ENCODE results near the gene C1QA. TPM values are rescaled to one million over a fixed set of nuclear protein-coding genes. Genes with fewer than 3 reads are reported as not detected.

Gene C1QA
- total RNA-seq, 2 donors from 2014 or later = 95.9 to 254 TPM

GRCh38 chr1:22609291-22609690 lies 27.1 kb upstream of the C1QA start:
- no peak for ATAC-seq
- no peak for DNase-seq
- intact Hi-C loops (cut with DNase I) = no loop called here

GRCh38 chr1:22611530-22611947 lies 24.9 kb upstream of the C1QA start:
- ATAC-seq = peak in 1 of 2 donors; percentile 59
- intact Hi-C loops (cut with DNase I) = no loop called here
- peak; percentile 47 for DNase-seq

GRCh38 chr1:22612671-22613571 lies 23.5 kb upstream of the C1QA start:
- no peak for ATAC-seq
- intact Hi-C loops (cut with DNase I) = no loop called here

GRCh38 chr1:22613572-22613918 lies 22.9 kb upstream of the C1QA start:
- DNase-seq (no peak), ATAC-seq (no peak)
- intact Hi-C loops (cut with DNase I) = no loop called here

More at GRCh38 chr1:22612671-22613571, 23.5 kb upstream of the C1QA start:
- no peak for DNase-seq

- ATAC-seq (no peak), DNase-seq (no peak)
- intact Hi-C loops (cut with DNase I) = no loop called here
Observed at GRCh38 chr1:22613951-22614350, 22.5 kb upstream of the C1QA start.

- DNase-seq = no peak
- no peak for ATAC-seq
- intact Hi-C loops (cut with DNase I) = no loop called here
Observed at GRCh38 chr1:22615886-22616285, 20.5 kb upstream of the C1QA start.

GRCh38 chr1:22616571-22616970 lies 19.9 kb upstream of the C1QA start:
- intact Hi-C loops (cut with DNase I) = no loop called here
- DNase-seq = no peak
- ATAC-seq = no peak

GRCh38 chr1:22618056-22618455 lies 18.4 kb upstream of the C1QA start:
- no peak for ATAC-seq
- DNase-seq = no peak
- intact Hi-C loops (cut with DNase I) = no loop called here

- DNase-seq (no peak), ATAC-seq (no peak)
- intact Hi-C loops (cut with DNase I) = no loop called here
Observed at GRCh38 chr1:22619252-22619651, 17.2 kb upstream of the C1QA start.

- DNase-seq = no peak
- intact Hi-C loops (cut with DNase I) = no loop called here
- ATAC-seq = no peak
Observed at GRCh38 chr1:22619798-22620197, 16.6 kb upstream of the C1QA start.

- DNase-seq (no peak), ATAC-seq (no peak)
- intact Hi-C loops (cut with DNase I) = no loop called here
Observed at GRCh38 chr1:22621761-22622160, 14.7 kb upstream of the C1QA start.

GRCh38 chr1:22625262-22625925 lies 11.0 kb upstream of the C1QA start:
- ATAC-seq = no peak
- intact Hi-C loops (cut with DNase I) = no loop called here

GRCh38 chr1:22626237-22627157 lies 9.9 kb upstream of the C1QA start:
- intact Hi-C loops (cut with DNase I) = no loop called here
- no peak for ATAC-seq
- DNase-seq = no peak

More at GRCh38 chr1:22625262-22625925, 11.0 kb upstream of the C1QA start:
- DNase-seq = no peak

GRCh38 chr1:22627331-22627730 lies 9.1 kb upstream of the C1QA start:
- DNase-seq (no peak), ATAC-seq (no peak)
- intact Hi-C loops (cut with DNase I) = no loop called here

- ATAC-seq = no peak
- no peak for DNase-seq
- intact Hi-C loops (cut with DNase I) = no loop called here
Observed at GRCh38 chr1:22628698-22629444, 7.6 kb upstream of the C1QA start.

GRCh38 chr1:22629886-22630285 lies 6.5 kb upstream of the C1QA start:
- ATAC-seq (no peak), DNase-seq (no peak)
- intact Hi-C loops (cut with DNase I) = loop anchor here in 1 of 2 donors (10.0 kb wide), 1 partner anchor 95 kb away; no protein-coding TSS in a partner anchor

GRCh38 chr1:22633697-22634463 lies 2.5 kb upstream of the C1QA start:
- DNase-seq (no peak), ATAC-seq (no peak)
- intact Hi-C loops (cut with DNase I) = loop anchor here in 1 of 2 donors (10.0 kb wide), 1 partner anchor 99 kb away; no protein-coding TSS in a partner anchor

- intact Hi-C loops (cut with DNase I) = loop anchor here in 1 of 2 donors (10.0 kb wide), 1 partner anchor 101 kb away; no protein-coding TSS in a partner anchor
- ATAC-seq = peak in 1 of 2 donors; percentile 48
- no peak for DNase-seq
Observed at GRCh38 chr1:22635436-22635835, 992 bp upstream of the C1QA start.

Data from left cardiac atrium (tissue), 4 donors.